Activated CD4-positive, CD25-positive, alpha-beta regulatory T cell (primary cell): ENCODE data around the gene RPL13A.

Source experiments
- DNase-seq, 4 experiments: peaks; one replicate each; lab custom pipeline; 2025; lab: John Stamatoyannopoulos, UW

Gene RPL13A

DNA sequence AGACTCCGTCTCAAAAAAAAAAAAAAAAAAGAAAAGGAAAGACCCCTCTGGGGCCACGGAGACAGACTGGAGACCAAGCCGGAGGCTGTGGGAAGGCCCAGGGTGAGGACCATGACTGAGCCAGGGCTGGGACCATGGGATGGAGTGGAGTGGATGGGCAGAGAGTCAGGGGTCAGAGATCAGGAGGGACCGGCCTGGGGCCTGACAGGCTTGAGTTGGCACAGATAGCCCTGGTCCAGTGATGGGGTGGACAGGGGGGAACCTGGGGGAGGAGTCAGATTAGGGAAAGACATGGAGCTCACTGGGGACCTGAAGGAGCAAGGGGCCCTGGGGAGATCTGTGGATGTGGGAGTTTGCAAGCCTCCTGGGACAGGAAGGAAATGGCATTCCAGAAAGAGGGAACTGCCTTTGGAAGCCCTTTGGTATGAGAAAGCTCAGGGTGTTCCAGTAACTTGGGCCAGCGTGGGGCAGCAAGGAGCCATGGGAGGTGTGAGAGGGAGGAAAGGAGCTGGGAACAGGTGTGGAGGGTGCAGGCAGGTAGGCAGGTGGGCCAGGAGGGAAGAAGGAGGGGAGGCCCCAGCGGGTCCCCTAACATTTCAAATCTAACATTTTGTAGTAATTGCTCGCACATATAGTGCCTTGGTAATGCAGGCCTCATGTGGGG, 6.3 kb upstream of the RPL13A start:
- no peak for DNase-seq

DNA sequence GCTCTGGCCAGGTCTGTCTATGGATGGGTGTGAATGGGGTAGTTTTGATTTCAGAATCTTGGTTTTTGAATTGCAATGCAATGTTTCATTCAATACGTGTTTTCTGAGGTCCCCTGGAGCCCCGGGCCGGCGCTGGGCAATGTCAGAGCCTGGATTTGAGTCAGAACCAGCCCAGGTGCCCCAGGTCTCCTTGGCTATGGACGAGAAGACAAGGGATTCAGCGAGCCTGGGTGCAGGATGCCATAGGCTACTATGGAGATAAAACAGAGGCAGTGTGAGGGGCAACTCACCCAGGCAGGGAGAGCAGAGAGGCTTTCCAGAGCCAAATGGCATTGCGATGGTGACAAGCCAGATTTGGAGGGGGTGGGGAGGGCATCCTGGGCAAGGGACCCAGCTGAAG, 1.2 kb upstream of the RPL13A start:
- DNase-seq: no peak

DNA sequence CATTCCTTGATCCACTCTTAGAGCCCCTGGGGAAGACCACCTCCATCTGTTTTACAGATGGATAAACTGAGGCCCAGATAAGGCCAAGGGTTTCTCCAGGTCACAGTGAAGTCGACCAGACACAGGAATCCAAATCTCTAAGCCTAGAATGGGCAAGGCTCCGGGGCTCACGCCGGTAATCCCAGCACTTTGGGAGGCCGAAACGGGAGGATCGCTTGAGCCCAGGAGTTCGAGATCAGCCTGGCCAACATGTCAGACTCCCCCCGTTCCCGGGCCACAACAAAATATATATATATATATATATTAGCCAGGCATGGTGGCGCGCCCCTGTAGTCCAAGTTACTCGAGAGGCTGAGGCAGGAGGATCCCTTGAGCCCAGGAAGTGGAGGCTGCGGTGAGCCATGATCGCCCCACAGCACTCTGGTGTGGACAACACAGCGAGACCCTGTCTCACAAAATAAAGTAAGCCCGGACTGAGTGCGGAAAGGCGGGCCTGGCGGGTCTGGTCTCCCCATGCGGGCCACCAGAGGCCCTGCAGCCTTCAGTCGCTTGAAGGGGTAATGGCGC, 615 bp upstream of the RPL13A start:
- no peak for DNase-seq

DNA sequence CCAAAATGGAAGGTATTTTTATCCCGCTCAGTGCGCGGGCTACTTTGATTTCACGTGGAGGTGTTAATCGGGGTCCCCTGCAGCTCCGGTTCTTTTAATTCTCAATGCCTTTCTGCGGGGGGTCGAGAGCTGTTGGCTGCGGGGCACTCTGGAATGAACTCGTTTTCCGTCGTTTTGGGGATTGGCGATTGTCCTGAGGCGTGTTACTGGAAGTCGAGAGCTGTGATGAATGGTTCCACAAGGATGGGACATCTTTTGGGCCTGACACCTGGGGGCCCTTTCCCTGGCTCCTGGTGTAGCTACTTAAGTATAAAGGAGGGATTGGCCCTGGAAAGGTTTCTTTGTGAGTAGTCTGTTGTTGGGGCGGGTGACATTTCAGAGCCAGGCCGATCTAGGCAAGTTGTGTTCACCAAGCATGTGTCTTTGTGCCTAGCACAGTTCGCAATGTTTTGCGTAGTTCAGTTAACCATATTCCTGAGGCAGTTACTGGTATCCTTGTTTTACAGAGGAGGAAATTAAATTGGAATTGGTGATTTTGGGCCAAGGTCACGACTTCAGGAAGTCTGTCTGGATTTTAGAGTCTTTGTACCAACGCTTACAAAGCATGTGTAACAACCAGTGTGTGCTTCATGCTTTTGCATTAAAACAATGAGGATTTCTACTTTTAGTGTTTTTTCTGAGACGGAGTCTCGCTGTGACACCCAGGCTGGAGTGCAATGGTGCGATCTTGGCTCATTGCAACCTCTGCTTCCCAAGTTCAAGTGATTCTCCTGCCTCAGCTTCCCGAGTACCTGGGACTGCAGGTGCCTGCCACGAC, 846 bp downstream of the RPL13A start:
- no peak for DNase-seq

DNA sequence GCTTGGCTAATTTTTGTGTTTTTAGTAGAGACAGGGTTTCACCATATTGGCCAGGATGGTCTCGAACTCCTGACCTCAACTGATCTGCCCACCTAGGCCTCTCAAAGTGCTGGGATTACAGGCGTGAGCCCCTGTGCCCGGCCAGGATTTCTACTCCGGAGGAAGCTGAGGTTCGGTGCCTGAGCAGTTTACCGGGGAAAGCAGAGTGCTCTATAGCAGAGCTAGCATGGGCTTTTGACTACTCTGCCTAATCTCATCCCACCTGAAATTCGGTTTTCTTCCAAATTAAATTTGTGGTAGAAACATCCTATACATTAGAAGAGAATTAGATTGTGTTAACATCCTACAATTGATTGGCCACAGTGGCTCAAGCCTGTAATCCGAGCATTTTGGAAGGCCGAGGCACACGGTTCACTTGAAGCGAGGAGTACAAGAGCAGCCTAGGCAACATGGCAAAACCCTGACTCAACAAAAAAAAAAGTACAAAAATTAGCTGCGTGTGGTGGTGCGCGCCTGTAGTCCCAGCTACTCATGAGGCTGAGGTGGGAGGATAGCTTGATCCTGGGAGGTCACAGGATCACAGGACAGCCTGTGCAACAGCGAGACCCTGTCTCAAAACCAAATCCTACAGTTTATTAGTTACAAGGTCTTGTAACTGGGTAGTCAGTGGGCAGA, 1.6 kb downstream of the RPL13A start:
- no peak for DNase-seq

DNA sequence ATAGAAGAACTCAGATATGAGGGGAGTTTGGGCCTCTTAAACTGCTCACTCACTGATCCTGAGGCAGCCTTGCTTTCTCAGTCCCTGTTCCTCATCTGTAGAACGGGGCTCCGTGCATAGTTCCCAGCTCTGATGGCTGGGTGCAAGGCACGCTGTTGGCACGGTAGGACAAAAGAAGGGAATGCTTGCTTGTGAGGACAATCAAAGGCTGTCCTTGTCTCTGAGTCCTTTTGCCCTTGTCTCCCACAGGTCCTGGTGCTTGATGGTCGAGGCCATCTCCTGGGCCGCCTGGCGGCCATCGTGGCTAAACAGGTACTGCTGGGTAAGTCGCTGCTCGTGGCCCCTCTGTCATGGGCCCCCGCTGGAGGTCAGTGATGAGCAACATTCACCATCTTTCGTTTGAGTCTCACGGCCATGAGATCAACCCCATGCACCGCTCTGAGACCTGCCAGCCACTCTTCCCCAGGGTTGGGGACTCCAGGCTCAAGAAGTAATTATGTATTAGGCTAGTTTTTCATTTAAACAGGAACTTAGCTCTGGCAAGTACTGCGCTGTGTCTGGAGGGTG, 2.3 kb downstream of the RPL13A start:
- DNase-seq: no peak

DNA sequence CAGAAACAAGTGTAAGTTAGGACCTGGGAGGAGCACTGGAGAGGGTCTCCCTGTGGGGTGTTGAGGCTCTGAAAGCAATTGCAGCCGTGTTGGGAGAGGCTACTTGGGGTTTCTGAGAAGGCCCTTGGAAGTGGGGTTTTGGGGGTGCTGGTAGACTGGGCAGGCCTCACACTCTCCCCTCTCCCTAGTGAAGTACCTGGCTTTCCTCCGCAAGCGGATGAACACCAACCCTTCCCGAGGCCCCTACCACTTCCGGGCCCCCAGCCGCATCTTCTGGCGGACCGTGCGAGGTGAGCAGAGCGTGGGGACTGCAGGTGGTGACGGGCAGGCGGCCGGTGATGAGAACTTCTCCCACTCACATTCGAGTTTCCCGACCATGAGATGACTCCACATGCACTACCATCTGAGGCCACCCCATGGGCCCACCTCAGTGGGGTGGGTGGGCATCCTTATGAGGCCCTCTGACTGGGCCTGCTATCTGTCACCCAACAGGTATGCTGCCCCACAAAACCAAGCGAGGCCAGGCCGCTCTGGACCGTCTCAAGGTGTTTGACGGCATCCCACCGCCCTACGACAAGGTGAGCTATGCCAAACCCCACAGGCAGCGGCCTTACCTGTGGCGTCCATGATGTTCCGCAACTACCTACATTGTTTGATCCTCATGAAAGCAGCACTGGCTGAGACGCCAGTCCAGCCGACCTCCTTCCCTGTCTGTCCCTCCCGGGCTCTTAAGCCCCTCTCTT, 3.0 kb downstream of the RPL13A start:
- DNase-seq: no peak

DNA sequence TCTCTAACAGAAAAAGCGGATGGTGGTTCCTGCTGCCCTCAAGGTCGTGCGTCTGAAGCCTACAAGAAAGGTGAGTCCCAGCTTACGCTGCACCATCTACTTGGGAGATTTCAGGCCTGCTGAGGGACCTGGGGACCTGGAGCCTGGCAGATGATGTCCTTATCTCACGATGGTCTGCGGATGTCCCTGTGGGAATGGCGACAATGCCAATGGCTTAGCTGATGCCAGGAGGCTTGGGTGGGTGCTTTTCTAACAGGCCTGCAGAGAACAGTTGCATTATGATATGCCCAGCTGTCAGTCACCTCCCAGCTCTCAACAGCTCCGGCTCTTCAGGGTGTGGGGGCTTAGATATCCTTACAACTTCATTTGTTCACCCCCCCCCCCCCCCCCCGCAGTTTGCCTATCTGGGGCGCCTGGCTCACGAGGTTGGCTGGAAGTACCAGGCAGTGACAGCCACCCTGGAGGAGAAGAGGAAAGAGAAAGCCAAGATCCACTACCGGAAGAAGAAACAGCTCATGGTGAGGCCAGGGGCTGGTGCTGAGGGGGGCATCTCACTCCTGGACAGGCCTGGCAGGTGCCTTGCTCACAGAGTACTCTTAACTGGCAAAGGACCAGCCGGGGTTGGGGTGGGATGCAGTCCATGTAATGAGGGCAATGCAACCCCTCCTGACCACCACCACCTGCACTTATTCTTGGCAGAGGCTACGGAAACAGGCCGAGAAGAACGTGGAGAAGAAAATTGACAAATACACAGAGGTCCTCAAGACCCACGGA, 3.8 kb downstream of the RPL13A start:
- DNase-seq: no peak

DNA sequence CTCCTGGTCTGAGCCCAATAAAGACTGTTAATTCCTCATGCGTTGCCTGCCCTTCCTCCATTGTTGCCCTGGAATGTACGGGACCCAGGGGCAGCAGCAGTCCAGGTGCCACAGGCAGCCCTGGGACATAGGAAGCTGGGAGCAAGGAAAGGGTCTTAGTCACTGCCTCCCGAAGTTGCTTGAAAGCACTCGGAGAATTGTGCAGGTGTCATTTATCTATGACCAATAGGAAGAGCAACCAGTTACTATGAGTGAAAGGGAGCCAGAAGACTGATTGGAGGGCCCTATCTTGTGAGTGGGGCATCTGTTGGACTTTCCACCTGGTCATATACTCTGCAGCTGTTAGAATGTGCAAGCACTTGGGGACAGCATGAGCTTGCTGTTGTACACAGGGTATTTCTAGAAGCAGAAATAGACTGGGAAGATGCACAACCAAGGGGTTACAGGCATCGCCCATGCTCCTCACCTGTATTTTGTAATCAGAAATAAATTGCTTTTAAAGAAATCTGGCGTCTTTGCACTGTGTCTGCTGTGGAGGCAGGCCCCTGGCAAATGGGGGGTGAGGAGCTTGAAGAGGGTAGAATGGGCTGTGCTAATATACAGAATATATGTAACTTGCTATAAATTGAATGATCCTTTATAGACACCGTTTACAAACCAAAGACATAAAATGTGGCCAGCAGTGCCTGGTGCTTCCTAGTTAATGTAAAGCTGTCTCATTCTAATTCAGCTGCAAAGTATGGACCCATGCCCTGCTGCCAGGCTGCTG, 4.6 kb downstream of the RPL13A start:
- DNase-seq: no peak

DNA sequence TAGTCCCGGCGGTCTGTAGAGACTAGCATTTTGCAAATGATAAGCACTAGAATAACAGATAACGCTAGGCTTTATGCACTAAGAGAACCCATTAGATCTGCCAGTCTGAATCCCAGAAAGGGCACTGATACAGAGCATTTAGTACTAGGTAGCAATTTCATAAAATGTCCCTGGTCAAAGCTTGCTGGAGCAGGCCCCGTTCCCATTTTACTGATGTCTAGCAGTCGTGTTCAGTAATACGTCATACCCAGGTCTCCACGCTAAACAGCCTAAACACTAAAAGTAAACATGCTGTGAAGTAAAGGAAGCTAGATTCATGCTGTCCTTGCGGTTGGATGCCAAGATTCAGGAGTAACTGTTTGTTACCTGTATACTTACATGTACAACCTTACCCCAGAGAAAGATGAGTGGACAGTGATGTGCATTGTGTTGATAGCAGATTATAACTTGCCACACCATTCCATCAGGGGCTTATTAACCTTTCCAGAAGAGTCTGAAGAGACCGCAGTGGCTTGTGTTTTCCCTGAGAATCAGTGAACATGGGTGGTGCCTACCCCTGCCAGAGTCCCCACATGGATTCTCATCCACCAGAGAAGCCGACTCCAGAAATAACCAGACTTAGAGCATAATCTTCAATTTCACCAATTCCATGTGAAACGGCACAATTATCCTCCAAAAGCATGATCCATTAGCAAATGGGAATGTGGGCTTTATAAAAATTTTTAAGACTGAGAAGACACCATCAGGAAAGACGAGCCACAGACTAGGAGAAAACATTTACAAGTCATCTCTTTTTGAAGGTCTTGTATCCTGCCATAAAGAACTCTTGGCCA, 5.4 kb downstream of the RPL13A start:
- no peak for DNase-seq

DNA sequence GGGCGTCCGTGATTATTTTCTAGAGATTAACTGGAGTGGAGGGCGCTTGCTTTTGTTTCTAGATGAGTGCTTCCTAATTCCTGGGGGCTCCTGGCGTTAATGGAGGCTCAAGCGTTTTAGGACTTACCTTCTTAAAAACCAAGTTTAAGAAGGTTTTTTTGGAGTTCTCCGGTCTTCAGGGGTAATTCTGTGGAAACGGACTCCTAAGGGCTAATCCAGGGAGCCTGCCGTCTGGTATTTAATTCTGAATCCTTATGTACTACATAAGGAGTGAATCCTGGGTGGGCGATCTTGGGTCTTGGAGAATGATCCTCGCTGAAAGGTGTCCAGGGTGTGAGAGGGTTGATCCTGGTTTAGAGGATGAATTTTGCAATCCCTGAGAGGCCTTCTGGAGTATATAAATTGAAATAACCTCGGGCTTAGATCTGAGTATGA, 9.2 kb downstream of the RPL13A start:
- no peak for DNase-seq

DNA sequence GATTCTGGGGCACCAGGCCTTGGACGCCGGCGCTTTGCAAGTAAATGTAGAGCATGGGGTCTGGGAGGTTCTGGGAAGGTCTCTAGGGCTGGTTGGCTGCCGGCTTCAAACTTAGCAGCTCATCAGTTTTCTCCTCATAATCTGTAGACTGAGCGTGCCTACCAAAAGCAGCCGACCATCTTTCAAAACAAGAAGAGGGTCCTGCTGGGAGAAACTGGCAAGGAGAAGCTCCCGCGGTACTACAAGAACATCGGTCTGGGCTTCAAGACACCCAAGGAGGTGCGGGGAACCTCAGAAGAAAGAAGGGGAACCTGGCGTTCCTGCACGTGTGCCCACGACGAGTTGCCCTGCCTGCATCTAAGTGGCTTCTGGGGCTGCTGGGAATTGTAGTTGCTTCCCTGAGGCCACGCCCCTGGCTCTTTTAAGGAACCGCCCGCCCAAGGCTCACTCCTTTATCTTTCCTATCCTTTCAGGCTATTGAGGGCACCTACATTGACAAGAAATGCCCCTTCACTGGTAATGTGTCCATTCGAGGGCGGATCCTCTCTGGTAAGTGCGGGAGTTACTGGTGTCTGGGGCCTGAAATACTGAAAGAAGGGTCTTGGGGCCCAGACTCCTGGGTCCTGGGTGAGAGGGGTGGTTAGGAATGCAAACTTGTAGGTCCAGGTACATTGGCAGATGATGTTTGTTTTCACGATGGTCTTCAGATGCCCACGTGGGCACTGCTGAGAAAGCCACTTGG, 9.8 kb downstream of the RPL13A start:
- DNase-seq: peak; percentile 37 to 55 (median 42)

DNA sequence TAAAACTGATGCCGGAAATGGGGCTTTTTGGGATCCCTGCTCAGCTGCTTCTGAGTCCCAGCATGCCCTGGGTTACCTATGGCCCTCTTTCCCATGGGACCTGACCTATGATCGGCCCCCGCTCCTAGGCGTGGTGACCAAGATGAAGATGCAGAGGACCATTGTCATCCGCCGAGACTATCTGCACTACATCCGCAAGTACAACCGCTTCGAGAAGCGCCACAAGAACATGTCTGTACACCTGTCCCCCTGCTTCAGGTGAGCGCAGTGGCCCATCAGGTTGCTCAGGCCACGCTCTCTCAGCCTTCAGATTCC, 10.3 kb downstream of the RPL13A start:
- no peak for DNase-seq

DNA sequence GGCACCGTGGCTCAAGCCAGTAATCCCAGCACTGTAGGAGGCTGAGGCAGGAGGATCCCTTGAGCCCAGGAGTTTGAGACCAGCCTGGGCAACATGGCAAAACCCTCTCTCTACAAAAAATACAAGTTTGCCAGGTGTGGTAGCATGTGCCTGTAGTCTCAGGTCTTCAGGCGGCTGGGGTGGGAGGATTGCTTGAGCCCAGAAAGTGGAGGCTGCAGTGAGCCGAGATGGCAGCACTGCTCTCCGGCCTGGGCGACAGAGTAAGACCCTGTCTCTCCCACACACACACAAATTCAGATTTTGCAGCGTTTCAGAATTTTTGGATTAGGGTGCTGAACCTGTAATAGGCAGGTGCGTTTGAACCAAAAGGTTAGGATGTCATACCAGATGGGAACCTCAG, 11.1 kb downstream of the RPL13A start:
- no peak for DNase-seq

DNA sequence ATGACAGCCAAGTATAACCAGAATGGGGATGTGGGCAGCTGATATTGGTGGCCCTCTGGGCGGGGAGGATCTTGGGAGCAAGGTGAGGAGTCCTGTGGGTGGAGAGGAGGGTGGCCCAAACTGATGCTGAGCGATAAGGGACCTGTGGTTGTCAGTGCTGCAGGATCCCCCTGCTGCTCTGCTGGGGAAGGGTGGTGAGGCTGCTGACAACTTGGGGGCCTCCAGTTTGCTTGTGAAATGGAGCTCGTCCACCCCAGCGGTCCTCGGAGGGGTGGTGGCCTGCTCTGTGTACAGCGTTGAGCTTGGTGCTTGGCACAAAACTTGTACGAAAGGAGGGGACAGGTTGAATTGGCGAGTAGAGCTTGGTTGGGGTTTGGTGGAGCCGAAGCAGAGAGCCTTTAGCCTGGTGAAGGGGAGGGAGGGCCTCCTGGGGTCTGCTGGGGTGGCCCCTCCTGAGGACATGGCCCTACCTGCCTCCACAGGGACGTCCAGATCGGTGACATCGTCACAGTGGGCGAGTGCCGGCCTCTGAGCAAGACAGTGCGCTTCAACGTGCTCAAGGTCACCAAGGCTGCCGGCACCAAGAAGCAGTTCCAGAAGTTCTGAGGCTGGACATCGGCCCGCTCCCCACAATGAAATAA, 11.7 kb downstream of the RPL13A start:
- DNase-seq: no peak

DNA sequence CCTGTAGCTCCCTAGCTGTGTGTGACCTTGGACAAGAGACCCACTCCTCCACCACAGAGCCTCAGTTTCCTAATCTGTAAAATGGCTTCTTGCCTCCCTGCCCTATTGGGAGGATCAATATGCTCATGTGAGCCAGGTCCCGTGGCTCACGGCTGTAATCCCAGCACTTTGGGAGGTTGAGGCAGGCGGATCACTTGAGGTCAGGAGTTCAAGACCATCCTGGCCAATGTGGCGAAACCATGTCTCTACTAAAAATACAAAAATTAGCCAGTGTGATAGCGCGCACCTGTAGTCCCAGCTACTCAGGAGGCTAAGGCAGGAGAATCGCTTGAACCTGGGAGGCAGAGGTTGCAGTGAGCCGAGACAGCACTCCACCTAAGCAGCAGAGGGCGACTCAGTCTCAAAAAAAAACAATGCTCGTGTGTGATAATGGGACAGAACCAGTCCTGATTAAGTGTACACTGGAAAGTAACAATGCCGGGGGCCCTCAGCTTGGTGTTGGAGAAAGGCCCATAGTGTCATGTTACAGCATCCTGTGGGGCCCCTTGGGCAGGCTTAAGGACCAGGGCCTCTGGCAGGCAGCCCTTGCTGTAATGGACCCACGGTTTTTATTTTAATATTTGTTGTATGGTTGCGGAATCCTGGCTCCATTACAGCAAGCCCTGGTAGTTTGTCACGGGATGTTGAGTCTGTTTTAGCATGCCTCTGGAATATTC, 15.6 kb downstream of the RPL13A start:
- no peak for DNase-seq

DNA sequence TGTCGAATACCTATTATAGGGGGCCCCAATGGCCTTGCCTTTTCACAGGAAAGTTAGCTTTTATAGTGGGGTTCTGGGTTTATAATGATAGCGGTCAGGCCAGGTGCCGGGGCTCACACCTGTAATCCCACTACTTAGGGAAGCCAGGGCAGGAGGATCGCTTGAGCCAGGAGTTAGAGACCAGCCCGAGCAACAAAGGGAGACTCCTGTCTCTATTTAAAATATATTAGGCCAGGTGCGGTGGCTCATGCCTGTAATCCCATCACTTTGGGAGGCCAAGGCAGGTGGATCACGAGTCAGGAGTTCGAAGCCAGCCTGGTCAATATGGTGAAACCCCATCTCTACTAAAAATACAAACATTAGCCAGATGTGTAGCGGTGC, 16.2 kb downstream of the RPL13A start:
- no peak for DNase-seq
